Tibial artery (tissue), 4 donors: ENCODE data around the gene CSNK1G3.
"Not testable (repeated sequence)": the region's sequence is repeated elsewhere in the genome, so short reads cannot be mapped to it uniquely, and the experiment has no call there.

Experiments used
- DNase-seq, 2 donors: peaks; one replicate each; pipeline ENCODE4 v3.0.0-alpha.2; 2019
- H3K27ac ChIP-seq, 2 donors: fragments of 200-600 bp; sonication (generic) in 1 of 2; 1 replicate in 1 of 2; 2 replicates in 1 of 2; pipeline ENCODE4 v1.5.1; 2018 to 2019; ENCODE audit warnings: mild to moderate bottlenecking in 1 of 2
- H3K27me3 ChIP-seq, 2 donors: fragments of 200-600 bp; sonication (generic) in 1 of 2; one replicate each; pipeline versions ENCODE4 v1.5.1 to v1.6.0; 2016 to 2019
- H3K36me3 ChIP-seq, 3 donors: fragments of 200-600 bp; sonication (generic) in 2 of 3; one replicate each; pipeline ENCODE4 v1.5.1; 2016 to 2019; ENCODE audit warnings: mild to moderate bottlenecking in 2 of 3
- H3K4me1 ChIP-seq, 4 donors: fragments of 200-600 bp; sonication (generic) in 2 of 4; 1 replicate in 3 of 4; 2 replicates in 1 of 4; pipeline ENCODE4 v1.5.1; 2016 to 2019
- H3K4me3 ChIP-seq, 2 donors: fragments of 200-600 bp; sonication (generic) in 1 of 2; 1 replicate in 1 of 2; 2 replicates in 1 of 2; pipeline ENCODE4 v1.5.1; 2018 to 2019; ENCODE audit warnings: mild to moderate bottlenecking in 2 of 2
- H3K9me3 ChIP-seq, 3 donors: fragments of 200-600 bp; sonication (generic) in 1 of 3; one replicate each; pipeline ENCODE4 v1.5.1; 2016 to 2019
- CTCF ChIP-seq, 2 experiments: fragments of 200-600 bp in 1 of 2; fragments of 450-650 bp in 1 of 2; IDR thresholded peaks; one replicate each; pipeline ENCODE4 v1.5.1; 2017 to 2019; ENCODE audit warnings: antibody characterized with exemption in 2 of 2, mild to moderate bottlenecking in 1 of 2, moderate library complexity in 1 of 2
- intact Hi-C: fragments of 100-400 bp; cut with DNase I; formaldehyde crosslinking; loops from one replicate; pipeline ENCODE4 v1.15.0; 2023; ENCODE audit warnings: low total_unique reads

CSNK1G3 gene

DNA sequence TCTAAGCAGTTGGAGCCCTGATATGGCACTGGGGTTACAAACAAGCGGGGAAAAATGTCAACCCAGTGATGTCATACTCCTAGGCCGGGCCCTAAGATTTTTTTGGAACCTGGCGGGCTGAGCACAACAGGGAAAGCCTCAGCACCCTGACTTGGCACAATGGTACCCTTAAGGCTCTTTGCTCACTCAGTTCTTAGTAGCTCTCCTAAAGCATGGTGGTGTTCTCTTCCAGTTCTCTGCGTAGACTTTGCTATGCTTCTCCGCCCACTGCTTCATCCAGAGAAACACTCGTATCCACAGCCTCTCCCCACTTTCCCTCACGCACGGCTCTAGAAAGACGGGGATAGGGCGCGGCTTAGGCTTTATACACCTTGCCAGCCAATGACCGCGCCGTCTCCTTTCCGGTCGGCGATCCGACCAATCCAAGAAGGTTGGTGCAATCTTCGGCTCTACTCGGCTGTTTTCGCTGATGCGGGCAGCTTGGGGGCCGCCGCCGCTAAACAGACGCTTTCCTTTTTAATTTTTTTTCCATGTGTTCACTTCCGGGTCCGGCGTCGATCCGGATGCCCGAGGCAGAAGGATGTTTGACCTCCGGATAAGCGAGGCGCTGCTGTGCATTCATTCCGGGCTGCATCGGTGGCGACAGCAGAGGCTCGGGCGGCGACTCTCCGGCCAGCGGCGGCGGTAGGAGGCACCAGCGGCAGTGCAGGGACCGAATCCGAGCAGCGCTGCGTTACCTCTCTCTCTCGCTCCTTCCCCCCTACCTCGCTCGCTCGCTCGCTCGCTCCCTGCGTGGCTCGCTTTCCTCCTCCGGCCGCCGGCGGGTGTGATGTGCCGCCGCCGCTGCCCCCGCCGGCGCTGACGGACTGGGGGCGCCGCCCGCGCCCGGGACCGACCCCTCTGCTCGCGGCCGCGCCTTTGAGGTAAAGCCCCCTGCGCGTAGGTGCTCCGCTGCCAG, at the start of gene CSNK1G3:
CSNK1G3 (plus strand) TSS at position 530 of the 958 bp plus-strand sequence. CDS start 33,487 bp downstream, outside the sequence.
- peak; percentile 97 to 99 for DNase-seq
- Histone ChIP-seq H3K4me1 (peaks cover 0 to 11% (median 4%) of the 10 kb centered on the region in 4 donors), H3K4me3 (peak within 1 kb of the TSS; percentile 65 to 80), H3K27ac (peak within 1 kb of the TSS; percentile 85 to 86), H3K9me3 (no peaks in the 10 kb centered on the region), H3K36me3 (no peaks in the 10 kb centered on the region), H3K27me3 (no peaks in the 10 kb centered on the region)
- intact Hi-C loops = loop anchor here (1.0 kb wide), 1 partner anchor 89 kb away; the partner anchor contains the start of gene CEP120
- no peak for TF ChIP-seq CTCF (IDR thresholded peaks at IDR 0.05)

GRCh38 chr5:123466839-123467238, 45.1 kb upstream of the CSNK1G3 start:
- H3K27me3 ChIP-seq, intact Hi-C loops, H3K9me3 ChIP-seq, H3K4me3 ChIP-seq, H3K27ac ChIP-seq, H3K4me1 ChIP-seq, DNase-seq, H3K36me3 ChIP-seq: not testable (repeated sequence)

GRCh38 chr5:123471385-123471784, 40.6 kb upstream of the CSNK1G3 start:
- Histone ChIP-seq H3K27me3 (no peaks in the 10 kb centered on the region), H3K27ac (no peak overlapping the region), H3K4me1 (no peaks in the 10 kb centered on the region), H3K4me3 (no peak overlapping the region), H3K36me3 (no peaks in the 10 kb centered on the region), H3K9me3 (no peaks in the 10 kb centered on the region)
- TF ChIP-seq CTCF (IDR thresholded peaks at IDR 0.05) = no peak
- intact Hi-C loops = no loop called here
- no peak for DNase-seq

GRCh38 chr5:123472150-123472924, 39.6 kb upstream of the CSNK1G3 start:
- no peak overlapping the region for H3K27ac ChIP-seq
- no peak for TF ChIP-seq CTCF (IDR thresholded peaks at IDR 0.05)
- H3K27me3 ChIP-seq = no peaks in the 10 kb centered on the region
- intact Hi-C loops = no loop called here
- no peak for DNase-seq
- H3K36me3 ChIP-seq = no peaks in the 10 kb centered on the region
- H3K9me3 ChIP-seq = no peaks in the 10 kb centered on the region
- H3K4me1 ChIP-seq = no peaks in the 10 kb centered on the region
- H3K4me3 ChIP-seq = no peak overlapping the region

- Histone ChIP-seq H3K36me3 (no peaks in the 10 kb centered on the region), H3K4me3 (no peak overlapping the region), H3K27ac (no peak overlapping the region), H3K9me3 (no peaks in the 10 kb centered on the region), H3K4me1 (no peaks in the 10 kb centered on the region), H3K27me3 (no peaks in the 10 kb centered on the region)
- TF ChIP-seq CTCF (IDR thresholded peaks at IDR 0.05) = no peak
- no peak for DNase-seq
- intact Hi-C loops = no loop called here
Measured at GRCh38 chr5:123474228-123474627, 37.7 kb upstream of the CSNK1G3 start.

GRCh38 chr5:123476731-123477130, 35.2 kb upstream of the CSNK1G3 start:
- DNase-seq = no peak
- Histone ChIP-seq H3K27ac (no peak overlapping the region), H3K9me3 (no peaks in the 10 kb centered on the region), H3K4me1 (no peaks in the 10 kb centered on the region), H3K4me3 (no peak overlapping the region), H3K27me3 (no peaks in the 10 kb centered on the region), H3K36me3 (no peaks in the 10 kb centered on the region)
- no peak for TF ChIP-seq CTCF (IDR thresholded peaks at IDR 0.05)
- intact Hi-C loops = no loop called here
